GM12801 (cell line): ENCODE results near the gene LCLAT1.

Experiments
- CTCF ChIP-seq: IDR thresholded peaks from one replicate; pipeline ENCODE4 v1.5.1; 2011; ENCODE audit warnings: control low read depth; ENCODE audit not compliant: insufficient read length; ENCODE audit errors: extremely low read depth

The LCLAT1 gene

GRCh38 chr2:30541680-30542079, 94.6 kb downstream of the LCLAT1 start:
- TF ChIP-seq CTCF, result no peak

- no peak for TF ChIP-seq CTCF
Observed at GRCh38 chr2:30545875-30546274, 98.8 kb downstream of the LCLAT1 start.

- no peak for TF ChIP-seq CTCF
Observed at GRCh38 chr2:30548386-30548785, 101.3 kb downstream of the LCLAT1 start.

- no peak for TF ChIP-seq CTCF
Observed at GRCh38 chr2:30549096-30549495, 102.0 kb downstream of the LCLAT1 start.

- TF ChIP-seq CTCF, result no peak
Observed at GRCh38 chr2:30559544-30560275, 112.7 kb downstream of the LCLAT1 start.

GRCh38 chr2:30561349-30561748, 114.3 kb downstream of the LCLAT1 start:
- no peak for TF ChIP-seq CTCF

- TF ChIP-seq CTCF, result no peak
Observed at GRCh38 chr2:30565851-30566358, 118.9 kb downstream of the LCLAT1 start.
